ENCODE data around the gene IDH3A. TPM values are rescaled to one million over a fixed set of nuclear protein-coding genes. Genes with fewer than 3 reads are reported as not detected.

Gene IDH3A
- total and polyA plus RNA-seq, 9 of the 15 experiments (the other 6 are each of a cell fraction or from before 2014, with no cell fraction given): 37.4 to 249 (median 107) TPM

- peaks cover 0 to 8% of the 10 kb centered on the region in 2 experiments; a peak in 3 of 5 replicates for H3K27me3 ChIP-seq (ENCODE audit: control insufficient read depth in 2 of 2, insufficient read depth in 2 of 2, low read length in 2 of 2)
- no peak overlapping the region for H3K4me2 ChIP-seq (ENCODE audit: insufficient read depth, low read length)
- ATAC-seq (no peak; the same call in 2 of the 3 replicates), DNase-seq (ENCODE audit: extremely low read depth in 1 of 4, low spot score in 3 of 4) (no peak), FAIRE-seq (no peak)
- peaks cover 6% of the 10 kb centered on the region; the same call in 1 of the 2 replicates for H4K20me1 ChIP-seq (replicated peaks; ENCODE audit: control insufficient read depth, insufficient read depth, low read length)
- no TSS peak for BruUV-seq (replicated peaks)
- H3K9me1 ChIP-seq (ENCODE audit: control insufficient read depth, insufficient read depth, low read length): no peaks in the 10 kb centered on the region
- CTCF ChIA-PET (ENCODE audit: low intra/inter-chr PET ratio): no interaction called here
- in situ Hi-C loops (cut with MboI) (no loop called here), intact Hi-C loops (cut with micrococcal nuclease) (no loop called here)
- H3K27ac ChIP-seq (ENCODE audit: extremely low read depth, low read depth, low read length): no peak overlapping the region
- peaks cover 0 to 6% of the 10 kb centered on the region in 2 experiments; a peak in 2 of 5 replicates for H3K4me1 ChIP-seq (replicated peaks in 1 of 2; ENCODE audit: control insufficient read depth in 2 of 2, insufficient read depth in 2 of 2, low read length in 2 of 2)
- 20% methylated on average over 6 of the region's 6 CpGs for WGBS (ENCODE audit: insufficient coverage, low coverage, missing lambda C conversion rate)
- H3K9me3 ChIP-seq (replicated peaks; ENCODE audit: control insufficient read depth, insufficient read depth, low read depth, low read length): no peaks in the 10 kb centered on the region
- peak overlapping the region in 1 of 2 experiments; percentile 58; a peak in 1 of 4 replicates for H3K9ac ChIP-seq (ENCODE audit: insufficient read depth in 1 of 2, low read depth in 2 of 2, low read length in 2 of 2)
- H3K4me3 ChIP-seq: no peak overlapping the region
- H3K79me2 ChIP-seq (ENCODE audit: control insufficient read depth, insufficient read depth, low read length): no peaks in the 10 kb centered on the region
- no peaks in the 10 kb centered on the region for H3K36me3 ChIP-seq (ENCODE audit: control insufficient read depth, insufficient read depth, low read length)
- no peak overlapping the region for H2AFZ ChIP-seq (ENCODE audit: low read depth, low read length)
- POLR2A ChIA-PET: interaction anchor here (1.3 kb wide), 1 partner anchor 9 kb away, joined by 4 read pairs; no protein-coding TSS in a partner anchor
- TF ChIP-seq TRIM24 (IDR thresholded peaks at IDR 0.05) (no peak), SMARCB1 (IDR thresholded peaks at IDR 0.05; ENCODE audit: insufficient read length, low read depth) (no peak), ZNF696 (CRISPR knock-in tag; conservative IDR thresholded peaks at IDR 0.05) (no peak), JUNB (CRISPR knock-in tag; conservative IDR thresholded peaks at IDR 0.05) (no peak), GMEB1 (CRISPR knock-in tag; IDR thresholded peaks at IDR 0.05) (no peak), MXI1 (IDR thresholded peaks at IDR 0.05; ENCODE audit: low read depth, low read length) (no peak), RAD51 (IDR thresholded peaks at IDR 0.05; ENCODE audit: borderline replicate concordance, low read depth) (no peak), XRCC4 (IDR thresholded peaks at IDR 0.05; ENCODE audit: extremely low read depth, insufficient read depth, insufficient read length) (no peak), ZNF592 (IDR thresholded peaks at IDR 0.05) (no peak), CLOCK (CRISPR knock-in tag; IDR thresholded peaks at IDR 0.05; ENCODE audit: borderline replicate concordance) (no peak), POLR2B (IDR thresholded peaks at IDR 0.05; ENCODE audit: low read depth, partially characterized antibody) (no peak), STAT5B (CRISPR knock-in tag; IDR thresholded peaks at IDR 0.05) (no peak), FOXM1 (IDR thresholded peaks at IDR 0.05; ENCODE audit: low read depth) (no peak), FOXM1 (CRISPR knock-in tag; IDR thresholded peaks at IDR 0.05; ENCODE audit: low read depth) (no peak), RHOXF2B (CRISPR knock-in tag; conservative IDR thresholded peaks at IDR 0.05) (no peak), SOX6 (IDR thresholded peaks at IDR 0.05) (no peak)
These were observed 46.4 kb upstream of the IDH3A start for GRCh38 chr15:78102741-78103140.
